ENCODE results near the gene DOCK7.
"Not testable (repeated sequence)": the region's sequence is repeated elsewhere in the genome, so short reads cannot be mapped to it uniquely, and the experiment has no call there.

DOCK7 gene

DNA sequence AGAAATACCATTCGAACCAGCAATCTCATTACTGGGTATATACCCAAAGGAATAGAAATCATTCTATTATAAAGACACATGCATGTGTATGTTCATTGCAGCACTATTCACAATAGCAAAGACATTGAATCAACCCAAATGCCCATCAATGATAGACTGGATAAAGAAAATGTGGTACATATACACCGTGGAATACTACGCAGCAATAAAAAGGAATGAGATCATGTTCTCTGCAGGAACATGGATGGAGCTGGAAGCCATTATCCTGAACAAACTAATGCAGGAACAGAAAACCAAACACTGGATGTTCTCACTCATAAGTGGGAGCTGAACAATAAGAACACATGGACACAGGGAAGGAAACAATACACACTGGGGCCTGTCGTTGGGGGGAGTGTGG, 116.7 kb downstream of the DOCK7 start:
- H3K4me2 ChIP-seq (ENCODE audit: low read length); DNase-seq; H3K79me2 ChIP-seq (ENCODE audit: control insufficient read depth, insufficient read depth, low read length, poor library complexity); H2AK5ac ChIP-seq (ENCODE audit: low read length); H2BK5ac ChIP-seq (ENCODE audit: low read depth, low read length, poor library complexity); H3K23ac ChIP-seq (ENCODE audit: low read length); H3K27me3 ChIP-seq (ENCODE audit: insufficient read depth, low read length); H3K79me1 ChIP-seq (ENCODE audit: low read length); H2AFZ ChIP-seq (ENCODE audit: insufficient read depth, low read length, poor library complexity); H3K9ac ChIP-seq (ENCODE audit: low read length); H3K4me3 ChIP-seq (ENCODE audit: low read depth, low read length); H3K4me1 ChIP-seq (ENCODE audit: control insufficient read depth in 1 of 2, insufficient read depth in 2 of 2, low read length in 2 of 2); H3K18ac ChIP-seq (ENCODE audit: low read length); H3K36me3 ChIP-seq (ENCODE audit: control insufficient read depth in 1 of 2, insufficient read depth in 2 of 2, low read length in 2 of 2); H4K12ac ChIP-seq (ENCODE audit: low read depth, low read length); H3K4ac ChIP-seq (ENCODE audit: low read depth, low read length); H4K8ac ChIP-seq (ENCODE audit: low read depth, low read length); H3K14ac ChIP-seq (ENCODE audit: low read length); H2BK12ac ChIP-seq (ENCODE audit: low read length); H3K9me3 ChIP-seq (ENCODE audit: insufficient read depth, low read depth, low read length); H4K91ac ChIP-seq (ENCODE audit: low read depth, low read length); H2BK120ac ChIP-seq (ENCODE audit: insufficient read depth, low read length, poor library complexity); H3K27ac ChIP-seq (ENCODE audit: low read depth, low read length): not testable (repeated sequence)
- WGBS (ENCODE audit: extremely low coverage, insufficient coverage, insufficient read length) = no CpG with 5 or more reads among the region's 4 CpGs

DNA sequence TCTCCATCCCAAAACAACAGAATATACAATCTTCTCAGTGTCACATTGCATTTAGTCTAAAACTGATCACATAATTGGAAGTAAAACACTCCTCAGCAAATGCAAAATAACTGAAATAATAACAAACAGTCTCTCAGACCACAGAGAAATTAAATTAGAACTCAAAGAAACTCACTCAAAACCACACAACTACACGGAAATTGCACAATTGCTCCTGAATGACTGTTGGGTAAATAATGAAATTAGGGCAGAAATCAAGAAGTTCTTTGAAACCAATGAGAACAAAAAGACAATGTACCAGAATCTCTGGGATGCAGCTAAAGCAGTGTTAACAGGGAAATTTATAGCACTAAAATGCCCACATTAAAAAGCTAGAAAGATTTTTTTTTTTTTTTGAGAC, 120.3 kb downstream of the DOCK7 start:
- not testable (repeated sequence) for H3K4me3 ChIP-seq (ENCODE audit: low read depth, low read length); H3K18ac ChIP-seq (ENCODE audit: low read length); H3K4ac ChIP-seq (ENCODE audit: low read depth, low read length); H3K9me3 ChIP-seq (ENCODE audit: insufficient read depth, low read depth, low read length); H3K14ac ChIP-seq (ENCODE audit: low read length); H3K36me3 ChIP-seq (ENCODE audit: control insufficient read depth in 1 of 2, insufficient read depth in 2 of 2, low read length in 2 of 2); H2BK12ac ChIP-seq (ENCODE audit: low read length); H3K27me3 ChIP-seq (ENCODE audit: insufficient read depth, low read length); H2BK5ac ChIP-seq (ENCODE audit: low read depth, low read length, poor library complexity); H2AK5ac ChIP-seq (ENCODE audit: low read length); DNase-seq; H3K79me1 ChIP-seq (ENCODE audit: low read length); H3K27ac ChIP-seq (ENCODE audit: low read depth, low read length); H3K79me2 ChIP-seq (ENCODE audit: control insufficient read depth, insufficient read depth, low read length, poor library complexity); H3K4me2 ChIP-seq (ENCODE audit: low read length); H2AFZ ChIP-seq (ENCODE audit: insufficient read depth, low read length, poor library complexity); H4K8ac ChIP-seq (ENCODE audit: low read depth, low read length); H2BK120ac ChIP-seq (ENCODE audit: insufficient read depth, low read length, poor library complexity); H4K91ac ChIP-seq (ENCODE audit: low read depth, low read length); H3K9ac ChIP-seq (ENCODE audit: low read length); H3K4me1 ChIP-seq (ENCODE audit: control insufficient read depth in 1 of 2, insufficient read depth in 2 of 2, low read length in 2 of 2); H3K23ac ChIP-seq (ENCODE audit: low read length); H4K12ac ChIP-seq (ENCODE audit: low read depth, low read length)
- no CpG with 5 or more reads among the region's 1 CpG for WGBS (ENCODE audit: extremely low coverage, insufficient coverage, insufficient read length)

DNA sequence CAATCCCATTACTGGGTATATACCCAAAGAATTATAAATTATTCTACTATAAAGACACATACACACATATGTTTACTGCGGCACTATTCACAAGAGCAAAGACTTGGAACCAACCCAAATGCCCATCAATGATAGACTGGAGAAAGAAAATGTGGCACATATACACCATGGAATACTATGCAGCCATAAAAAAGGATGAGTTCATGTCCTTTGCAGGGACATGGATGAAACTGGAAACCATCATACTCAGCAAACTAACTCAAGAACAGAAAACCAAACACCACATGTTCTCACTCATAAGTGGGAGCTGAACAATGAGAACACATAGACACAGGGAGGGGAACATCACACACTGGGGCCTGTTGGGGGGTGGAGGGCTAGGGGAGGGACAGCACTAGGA, 121.0 kb downstream of the DOCK7 start:
- H3K9ac ChIP-seq (ENCODE audit: low read length); H2BK5ac ChIP-seq (ENCODE audit: low read depth, low read length, poor library complexity); H3K36me3 ChIP-seq (ENCODE audit: control insufficient read depth in 1 of 2, insufficient read depth in 2 of 2, low read length in 2 of 2); H3K79me1 ChIP-seq (ENCODE audit: low read length); H3K23ac ChIP-seq (ENCODE audit: low read length); H3K4me1 ChIP-seq (ENCODE audit: control insufficient read depth in 1 of 2, insufficient read depth in 2 of 2, low read length in 2 of 2); H3K9me3 ChIP-seq (ENCODE audit: insufficient read depth, low read depth, low read length); H4K12ac ChIP-seq (ENCODE audit: low read depth, low read length); H2BK12ac ChIP-seq (ENCODE audit: low read length); H3K27me3 ChIP-seq (ENCODE audit: insufficient read depth, low read length); H2BK120ac ChIP-seq (ENCODE audit: insufficient read depth, low read length, poor library complexity); H3K18ac ChIP-seq (ENCODE audit: low read length); H4K8ac ChIP-seq (ENCODE audit: low read depth, low read length); H2AK5ac ChIP-seq (ENCODE audit: low read length); DNase-seq; H3K4me3 ChIP-seq (ENCODE audit: low read depth, low read length); H3K4ac ChIP-seq (ENCODE audit: low read depth, low read length); H3K79me2 ChIP-seq (ENCODE audit: control insufficient read depth, insufficient read depth, low read length, poor library complexity); H3K14ac ChIP-seq (ENCODE audit: low read length); H2AFZ ChIP-seq (ENCODE audit: insufficient read depth, low read length, poor library complexity); H3K27ac ChIP-seq (ENCODE audit: low read depth, low read length); H3K4me2 ChIP-seq (ENCODE audit: low read length); H4K91ac ChIP-seq (ENCODE audit: low read depth, low read length): not testable (repeated sequence)
- WGBS (ENCODE audit: extremely low coverage, insufficient coverage, insufficient read length) = no CpG with 5 or more reads among the region's 1 CpG

DNA sequence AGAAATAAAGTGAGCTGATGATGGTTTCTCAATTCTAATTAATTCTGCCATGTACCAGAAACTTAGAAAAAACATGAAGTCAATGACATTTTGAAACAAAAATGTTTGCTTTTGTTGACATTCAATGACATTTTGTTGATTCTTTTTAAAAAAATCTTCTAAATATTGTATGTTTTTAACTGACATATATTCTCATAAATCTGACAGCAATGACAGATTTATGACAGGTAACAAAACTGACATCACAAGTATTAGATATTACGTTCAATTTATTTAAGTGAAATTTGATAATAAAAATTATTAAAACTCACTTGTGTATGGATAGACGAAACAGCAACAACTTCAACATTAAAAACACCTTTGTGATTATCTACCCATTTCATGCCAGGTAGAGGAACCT, 126.9 kb downstream of the DOCK7 start:
- H3K27ac ChIP-seq (ENCODE audit: low read depth, low read length) = no peak overlapping the region
- H3K4ac ChIP-seq (ENCODE audit: low read depth, low read length) = no peak overlapping the region
- H2BK12ac ChIP-seq (ENCODE audit: low read length) = no peak overlapping the region
- H2AK5ac ChIP-seq (ENCODE audit: low read length) = no peak overlapping the region
- no peak overlapping the region for H4K91ac ChIP-seq (ENCODE audit: low read depth, low read length)
- WGBS (ENCODE audit: extremely low coverage, insufficient coverage, insufficient read length) = no CpG with 5 or more reads among the region's 2 CpGs
- no peak overlapping the region for H4K12ac ChIP-seq (ENCODE audit: low read depth, low read length)
- H3K14ac ChIP-seq (ENCODE audit: low read length) = no peak overlapping the region
- no peak overlapping the region for H4K8ac ChIP-seq (ENCODE audit: low read depth, low read length)
- no peaks in the 10 kb centered on the region for H3K4me1 ChIP-seq (ENCODE audit: control insufficient read depth in 1 of 2, insufficient read depth in 2 of 2, low read length in 2 of 2)
- H3K4me2 ChIP-seq (ENCODE audit: low read length) = no peak overlapping the region
- no peak overlapping the region for H3K9ac ChIP-seq (ENCODE audit: low read length)
- no peak overlapping the region for H2BK120ac ChIP-seq (ENCODE audit: insufficient read depth, low read length, poor library complexity)
- no peak for DNase-seq
- no peaks in the 10 kb centered on the region for H3K79me2 ChIP-seq (ENCODE audit: control insufficient read depth, insufficient read depth, low read length, poor library complexity)
- no peaks in the 10 kb centered on the region for H3K27me3 ChIP-seq (ENCODE audit: insufficient read depth, low read length)
- H3K23ac ChIP-seq (ENCODE audit: low read length) = no peak overlapping the region
- no peaks in the 10 kb centered on the region for H3K9me3 ChIP-seq (ENCODE audit: insufficient read depth, low read depth, low read length)
- H3K36me3 ChIP-seq (ENCODE audit: control insufficient read depth in 1 of 2, insufficient read depth in 2 of 2, low read length in 2 of 2) = no peaks in the 10 kb centered on the region
- H3K79me1 ChIP-seq (ENCODE audit: low read length) = no peaks in the 10 kb centered on the region
- no peak overlapping the region for H2BK5ac ChIP-seq (ENCODE audit: low read depth, low read length, poor library complexity)
- H3K4me3 ChIP-seq (ENCODE audit: low read depth, low read length) = no peak overlapping the region
- H2AFZ ChIP-seq (ENCODE audit: insufficient read depth, low read length, poor library complexity) = no peak overlapping the region
- no peak overlapping the region for H3K18ac ChIP-seq (ENCODE audit: low read length)
